Endodermal cell (in vitro differentiated cells): ENCODE results near the gene SRSF4. TPM values are rescaled to one million over a fixed set of nuclear protein-coding genes. Genes with fewer than 3 reads are reported as not detected.

Experiments
- DNase-seq: peaks from one replicate; pipeline ENCODE4 v3.0.0-alpha.2; 2017
- H3K27ac ChIP-seq: 2 replicates; pipeline ENCODE4 v1.5.1; 2013; ENCODE audit warnings: mild to moderate bottlenecking, low read depth, low read length, moderate library complexity
- H3K27me3 ChIP-seq: 2 replicates; pipeline ENCODE4 v1.6.1; 2013; ENCODE audit warnings: mild to moderate bottlenecking, low read length, moderate library complexity; ENCODE audit not compliant: insufficient read depth, control insufficient read depth, poor library complexity, severe bottlenecking
- H3K36me3 ChIP-seq: 2 replicates; pipeline ENCODE4 v1.7.0; 2013; ENCODE audit warnings: mild to moderate bottlenecking, low read length, moderate library complexity; ENCODE audit not compliant: control insufficient read depth, insufficient read depth
- H3K4me1 ChIP-seq: one replicate; pipeline ENCODE4 v1.7.0; 2013; ENCODE audit warnings: low read length; ENCODE audit not compliant: control insufficient read depth, insufficient read depth
- H3K4me3 ChIP-seq: 2 replicates; pipeline ENCODE4 v1.5.1; 2013; ENCODE audit warnings: mild to moderate bottlenecking, low read length, moderate library complexity
- H3K9ac ChIP-seq: 2 replicates; pipeline ENCODE4 v1.6.1; 2013; ENCODE audit warnings: mild to moderate bottlenecking, low read length, moderate library complexity; ENCODE audit not compliant: poor library complexity, severe bottlenecking; ENCODE audit errors: extremely low read depth
- H3K9me3 ChIP-seq: 2 replicates; pipeline ENCODE4 v1.6.1; 2013; ENCODE audit warnings: mild to moderate bottlenecking, low read length, moderate library complexity; ENCODE audit not compliant: control insufficient read depth
- H3K27ac Mint-ChIP-seq: 2 replicates; pipeline ENCODE4 v1.8.0; 2020; ENCODE audit warnings: mixed read lengths
- H3K27me3 Mint-ChIP-seq: 2 replicates; pipeline ENCODE4 v1.8.0; 2021; ENCODE audit warnings: mild to moderate bottlenecking, mixed read lengths; ENCODE audit not compliant: insufficient read depth
- H3K36me3 Mint-ChIP-seq: 2 replicates; pipeline ENCODE4 v1.8.0; 2020; ENCODE audit warnings: low read depth, mixed read lengths
- H3K4me1 Mint-ChIP-seq: 2 replicates; pipeline ENCODE4 v1.8.0; 2020; ENCODE audit warnings: mixed read lengths
- H3K4me3 Mint-ChIP-seq: 2 replicates; pipeline ENCODE4 v1.8.0; 2020; ENCODE audit warnings: mild to moderate bottlenecking, moderate library complexity, mixed read lengths
- H3K9me3 Mint-ChIP-seq: 2 replicates; pipeline ENCODE4 v1.8.0; 2020; ENCODE audit warnings: mild to moderate bottlenecking, mixed read lengths
- WGBS, 2 experiments: methylation state at CpG; one replicate each; pipeline versions ENCODE4 v1.1.5 to v1.1.7; 2013; ENCODE audit warnings: missing lambda C conversion rate in 2 of 2, mixed read lengths in 1 of 2; ENCODE audit not compliant: insufficient coverage in 1 of 2, insufficient read length in 1 of 2; 5-methylcytosine and 5-hydroxymethylcytosine counted together
- total RNA-seq, 2 donors: library from RNA; stranded (reverse); fragmentation: NEBNext Ultra II Directional in 1 of 2; extraction: Animal tissue kit (Norgen Biotek cat#: 25700) in 1 of 2; gene quantifications; 2 replicates in 1 of 2; 3 replicates in 1 of 2; pipeline ENCODE4 v1.2.1, GENCODE V29; 2021
- TF ChIP-seq, protein P1 (sequence below): fragments of 200-600 bp; sonication (generic); conservative IDR thresholded peaks from 2 replicates; pipeline ENCODE4 v1.5.0; 2021; ENCODE audit warnings: antibody characterized with exemption, mild to moderate bottlenecking

SRSF4 gene
- total RNA-seq, 2 donors from 2014 or later: 89.1 to 107 TPM

DNA sequence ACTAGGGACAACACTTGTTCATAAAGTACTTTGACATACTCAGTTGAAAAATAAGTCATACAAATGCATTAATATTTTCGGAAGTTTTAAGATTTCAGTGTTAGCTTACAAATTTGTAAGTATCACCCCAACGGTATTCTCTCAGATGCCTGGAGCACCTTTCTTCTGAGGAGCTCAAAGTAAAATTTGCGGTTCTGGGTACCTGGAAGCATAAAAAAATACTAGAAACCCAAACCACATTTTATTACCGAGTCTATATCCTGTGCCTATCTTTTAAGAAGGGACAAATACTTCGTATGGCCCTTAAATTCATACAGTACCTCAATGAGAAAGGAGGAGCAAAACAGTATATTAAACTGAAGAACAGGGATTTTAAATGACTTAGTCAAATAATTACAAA, 10.2 kb downstream of the SRSF4 start:
- Histone ChIP-seq H3K27ac (no peak overlapping the region), H3K9me3 (peaks cover 5% of the 10 kb centered on the region), H3K27me3 (no peaks in the 10 kb centered on the region), H3K4me1 (peaks cover 9% of the 10 kb centered on the region), H3K9ac (no peak overlapping the region), H3K36me3 (peaks cover 72% of the 10 kb centered on the region), H3K4me3 (peak overlapping the region; percentile 3)
- peaks cover 3% of the 10 kb centered on the region for H3K9me3 Mint-ChIP-seq
- H3K27me3 Mint-ChIP-seq: no peaks in the 10 kb centered on the region
- H3K4me3 Mint-ChIP-seq: no peak overlapping the region
- H3K36me3 Mint-ChIP-seq: peaks cover 39% of the 10 kb centered on the region
- peaks cover 28% of the 10 kb centered on the region for H3K4me1 Mint-ChIP-seq
- WGBS, 2 experiments: 91 to 100% methylated on average over 3 to 5 of the region's 5 CpGs
- no peak for DNase-seq
- TF ChIP-seq, protein P1, sequence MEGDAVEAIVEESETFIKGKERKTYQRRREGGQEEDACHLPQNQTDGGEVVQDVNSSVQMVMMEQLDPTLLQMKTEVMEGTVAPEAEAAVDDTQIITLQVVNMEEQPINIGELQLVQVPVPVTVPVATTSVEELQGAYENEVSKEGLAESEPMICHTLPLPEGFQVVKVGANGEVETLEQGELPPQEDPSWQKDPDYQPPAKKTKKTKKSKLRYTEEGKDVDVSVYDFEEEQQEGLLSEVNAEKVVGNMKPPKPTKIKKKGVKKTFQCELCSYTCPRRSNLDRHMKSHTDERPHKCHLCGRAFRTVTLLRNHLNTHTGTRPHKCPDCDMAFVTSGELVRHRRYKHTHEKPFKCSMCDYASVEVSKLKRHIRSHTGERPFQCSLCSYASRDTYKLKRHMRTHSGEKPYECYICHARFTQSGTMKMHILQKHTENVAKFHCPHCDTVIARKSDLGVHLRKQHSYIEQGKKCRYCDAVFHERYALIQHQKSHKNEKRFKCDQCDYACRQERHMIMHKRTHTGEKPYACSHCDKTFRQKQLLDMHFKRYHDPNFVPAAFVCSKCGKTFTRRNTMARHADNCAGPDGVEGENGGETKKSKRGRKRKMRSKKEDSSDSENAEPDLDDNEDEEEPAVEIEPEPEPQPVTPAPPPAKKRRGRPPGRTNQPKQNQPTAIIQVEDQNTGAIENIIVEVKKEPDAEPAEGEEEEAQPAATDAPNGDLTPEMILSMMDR: no peak
- no peak overlapping the region for H3K27ac Mint-ChIP-seq

- Histone ChIP-seq H3K4me3 (no peak overlapping the region), H3K9me3 (peaks cover under 1% of the 10 kb centered on the region), H3K9ac (no peak overlapping the region), H3K27me3 (no peaks in the 10 kb centered on the region), H3K27ac (no peak overlapping the region), H3K36me3 (peaks cover 72% of the 10 kb centered on the region), H3K4me1 (peaks cover 9% of the 10 kb centered on the region)
- 59 to 83% methylated on average over 2 to 3 of the region's 3 CpGs for WGBS, 2 experiments
- H3K4me1 Mint-ChIP-seq: peaks cover 31% of the 10 kb centered on the region
- TF ChIP-seq, protein P1: no peak
- peaks cover 40% of the 10 kb centered on the region for H3K36me3 Mint-ChIP-seq
- H3K27ac Mint-ChIP-seq: peak overlapping the region; percentile 69
- peaks cover 3% of the 10 kb centered on the region for H3K9me3 Mint-ChIP-seq
- DNase-seq: peak; percentile 40
- H3K27me3 Mint-ChIP-seq: no peaks in the 10 kb centered on the region
- no peak overlapping the region for H3K4me3 Mint-ChIP-seq
These were observed 10.6 kb downstream of the SRSF4 start for GRCh38 chr1:29171089-29171488.

DNA sequence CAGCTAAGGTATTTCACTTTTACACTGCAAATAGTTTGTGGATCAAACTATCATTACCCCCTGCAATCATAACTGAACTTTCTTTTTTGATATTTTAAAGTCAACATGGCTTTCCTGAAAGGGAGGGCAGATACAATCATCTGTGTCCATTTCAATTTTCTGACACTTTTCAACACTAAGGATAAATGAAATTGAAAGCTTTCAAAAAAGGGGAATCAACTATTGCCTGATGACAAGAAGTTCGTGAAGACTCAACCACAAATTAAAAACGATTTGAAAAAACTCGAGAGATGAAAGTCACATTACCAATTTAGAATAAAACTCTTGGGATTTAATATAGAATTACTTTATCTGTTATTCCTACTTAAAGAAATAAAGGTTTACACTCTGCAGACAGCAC, 11.7 kb downstream of the SRSF4 start:
- no peaks in the 10 kb centered on the region for H3K27me3 ChIP-seq
- no peak overlapping the region for H3K4me3 Mint-ChIP-seq
- peaks cover 42% of the 10 kb centered on the region for H3K36me3 Mint-ChIP-seq
- H3K4me1 ChIP-seq: peaks cover 9% of the 10 kb centered on the region
- TF ChIP-seq, protein P1: no peak
- H3K4me3 ChIP-seq: no peak overlapping the region
- H3K4me1 Mint-ChIP-seq: peaks cover 41% of the 10 kb centered on the region
- H3K9me3 ChIP-seq: no peaks in the 10 kb centered on the region
- H3K27me3 Mint-ChIP-seq: no peaks in the 10 kb centered on the region
- peaks cover 2% of the 10 kb centered on the region for H3K9me3 Mint-ChIP-seq
- H3K27ac Mint-ChIP-seq: no peak overlapping the region
- H3K36me3 ChIP-seq: peaks cover 81% of the 10 kb centered on the region
- DNase-seq: no peak
- WGBS, 2 experiments: 94% methylated on average over 3 of the region's 3 CpGs; no CpG with 5 or more reads in 1 of the 2 experiments
- no peak overlapping the region for H3K27ac ChIP-seq
- H3K9ac ChIP-seq: no peak overlapping the region
